ENCODE measurements around the gene IKZF3.

GRCh38 chr17:39863244-39863917 is 731 bp downstream of the IKZF3 start:
- TF ChIP-seq, protein P1, sequence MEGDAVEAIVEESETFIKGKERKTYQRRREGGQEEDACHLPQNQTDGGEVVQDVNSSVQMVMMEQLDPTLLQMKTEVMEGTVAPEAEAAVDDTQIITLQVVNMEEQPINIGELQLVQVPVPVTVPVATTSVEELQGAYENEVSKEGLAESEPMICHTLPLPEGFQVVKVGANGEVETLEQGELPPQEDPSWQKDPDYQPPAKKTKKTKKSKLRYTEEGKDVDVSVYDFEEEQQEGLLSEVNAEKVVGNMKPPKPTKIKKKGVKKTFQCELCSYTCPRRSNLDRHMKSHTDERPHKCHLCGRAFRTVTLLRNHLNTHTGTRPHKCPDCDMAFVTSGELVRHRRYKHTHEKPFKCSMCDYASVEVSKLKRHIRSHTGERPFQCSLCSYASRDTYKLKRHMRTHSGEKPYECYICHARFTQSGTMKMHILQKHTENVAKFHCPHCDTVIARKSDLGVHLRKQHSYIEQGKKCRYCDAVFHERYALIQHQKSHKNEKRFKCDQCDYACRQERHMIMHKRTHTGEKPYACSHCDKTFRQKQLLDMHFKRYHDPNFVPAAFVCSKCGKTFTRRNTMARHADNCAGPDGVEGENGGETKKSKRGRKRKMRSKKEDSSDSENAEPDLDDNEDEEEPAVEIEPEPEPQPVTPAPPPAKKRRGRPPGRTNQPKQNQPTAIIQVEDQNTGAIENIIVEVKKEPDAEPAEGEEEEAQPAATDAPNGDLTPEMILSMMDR (IDR thresholded peaks at IDR 0.05; ENCODE audit: poor library complexity, severe bottlenecking), result no peak
- TF ChIP-seq, protein P2, sequence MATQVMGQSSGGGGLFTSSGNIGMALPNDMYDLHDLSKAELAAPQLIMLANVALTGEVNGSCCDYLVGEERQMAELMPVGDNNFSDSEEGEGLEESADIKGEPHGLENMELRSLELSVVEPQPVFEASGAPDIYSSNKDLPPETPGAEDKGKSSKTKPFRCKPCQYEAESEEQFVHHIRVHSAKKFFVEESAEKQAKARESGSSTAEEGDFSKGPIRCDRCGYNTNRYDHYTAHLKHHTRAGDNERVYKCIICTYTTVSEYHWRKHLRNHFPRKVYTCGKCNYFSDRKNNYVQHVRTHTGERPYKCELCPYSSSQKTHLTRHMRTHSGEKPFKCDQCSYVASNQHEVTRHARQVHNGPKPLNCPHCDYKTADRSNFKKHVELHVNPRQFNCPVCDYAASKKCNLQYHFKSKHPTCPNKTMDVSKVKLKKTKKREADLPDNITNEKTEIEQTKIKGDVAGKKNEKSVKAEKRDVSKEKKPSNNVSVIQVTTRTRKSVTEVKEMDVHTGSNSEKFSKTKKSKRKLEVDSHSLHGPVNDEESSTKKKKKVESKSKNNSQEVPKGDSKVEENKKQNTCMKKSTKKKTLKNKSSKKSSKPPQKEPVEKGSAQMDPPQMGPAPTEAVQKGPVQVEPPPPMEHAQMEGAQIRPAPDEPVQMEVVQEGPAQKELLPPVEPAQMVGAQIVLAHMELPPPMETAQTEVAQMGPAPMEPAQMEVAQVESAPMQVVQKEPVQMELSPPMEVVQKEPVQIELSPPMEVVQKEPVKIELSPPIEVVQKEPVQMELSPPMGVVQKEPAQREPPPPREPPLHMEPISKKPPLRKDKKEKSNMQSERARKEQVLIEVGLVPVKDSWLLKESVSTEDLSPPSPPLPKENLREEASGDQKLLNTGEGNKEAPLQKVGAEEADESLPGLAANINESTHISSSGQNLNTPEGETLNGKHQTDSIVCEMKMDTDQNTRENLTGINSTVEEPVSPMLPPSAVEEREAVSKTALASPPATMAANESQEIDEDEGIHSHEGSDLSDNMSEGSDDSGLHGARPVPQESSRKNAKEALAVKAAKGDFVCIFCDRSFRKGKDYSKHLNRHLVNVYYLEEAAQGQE (IDR thresholded peaks at IDR 0.05; ENCODE audit: borderline replicate concordance), result no peak

All from neural cell (in vitro differentiated cells).